HG03432 (cell line): ENCODE results near the gene TP53.
A peak's percentile ranks its signal among the peaks of the same experiment; 100 is the strongest.

ENCODE experiments used
- ATAC-seq: cut with Tn5 transposase; IDR thresholded peaks from one replicate; pipeline ENCODE4 v1.9.1; 2021; ENCODE audit warnings: mild to moderate bottlenecking, moderate library complexity; ENCODE audit not compliant: unreplicated experiment

Gene TP53

GRCh38 chr17:7707446-7707845, 20.2 kb upstream of the TP53 start:
- no peak for ATAC-seq

DNA sequence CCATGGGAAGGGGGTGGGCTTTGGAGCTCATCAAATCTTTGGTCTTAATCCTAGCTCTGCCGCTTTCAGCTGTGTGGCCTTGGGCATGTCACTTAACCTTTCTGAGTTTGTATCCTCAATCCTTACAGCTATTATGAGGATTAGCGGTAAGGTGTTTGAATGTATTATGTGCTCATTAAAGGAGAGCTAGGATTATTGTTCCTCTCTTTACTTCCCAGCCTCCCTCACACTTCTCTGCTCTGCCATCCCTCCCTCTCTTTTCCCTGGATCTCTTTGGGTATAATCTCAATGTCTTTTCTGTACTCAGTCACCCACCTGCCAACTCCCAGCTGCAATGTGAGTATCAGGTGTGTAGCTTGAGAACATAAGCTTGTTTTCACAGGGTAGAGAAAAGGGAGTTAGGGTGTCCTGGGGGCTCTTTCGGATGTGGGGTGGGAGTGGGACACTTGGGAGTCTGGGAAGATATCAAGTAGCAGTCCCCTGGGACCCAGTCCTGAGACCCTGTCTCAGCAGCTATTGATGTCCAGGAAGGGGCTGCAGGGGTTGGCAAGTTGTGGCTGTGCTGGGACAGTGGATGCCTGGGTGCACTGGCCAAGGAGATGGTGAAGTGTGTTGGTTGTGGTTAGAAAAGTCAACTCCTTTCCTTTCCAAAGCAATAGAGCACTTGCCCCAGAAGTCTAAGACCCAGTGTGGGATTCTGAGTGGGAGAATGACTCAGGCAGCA, 19.5 kb upstream of the TP53 start:
- ATAC-seq, result no peak

DNA sequence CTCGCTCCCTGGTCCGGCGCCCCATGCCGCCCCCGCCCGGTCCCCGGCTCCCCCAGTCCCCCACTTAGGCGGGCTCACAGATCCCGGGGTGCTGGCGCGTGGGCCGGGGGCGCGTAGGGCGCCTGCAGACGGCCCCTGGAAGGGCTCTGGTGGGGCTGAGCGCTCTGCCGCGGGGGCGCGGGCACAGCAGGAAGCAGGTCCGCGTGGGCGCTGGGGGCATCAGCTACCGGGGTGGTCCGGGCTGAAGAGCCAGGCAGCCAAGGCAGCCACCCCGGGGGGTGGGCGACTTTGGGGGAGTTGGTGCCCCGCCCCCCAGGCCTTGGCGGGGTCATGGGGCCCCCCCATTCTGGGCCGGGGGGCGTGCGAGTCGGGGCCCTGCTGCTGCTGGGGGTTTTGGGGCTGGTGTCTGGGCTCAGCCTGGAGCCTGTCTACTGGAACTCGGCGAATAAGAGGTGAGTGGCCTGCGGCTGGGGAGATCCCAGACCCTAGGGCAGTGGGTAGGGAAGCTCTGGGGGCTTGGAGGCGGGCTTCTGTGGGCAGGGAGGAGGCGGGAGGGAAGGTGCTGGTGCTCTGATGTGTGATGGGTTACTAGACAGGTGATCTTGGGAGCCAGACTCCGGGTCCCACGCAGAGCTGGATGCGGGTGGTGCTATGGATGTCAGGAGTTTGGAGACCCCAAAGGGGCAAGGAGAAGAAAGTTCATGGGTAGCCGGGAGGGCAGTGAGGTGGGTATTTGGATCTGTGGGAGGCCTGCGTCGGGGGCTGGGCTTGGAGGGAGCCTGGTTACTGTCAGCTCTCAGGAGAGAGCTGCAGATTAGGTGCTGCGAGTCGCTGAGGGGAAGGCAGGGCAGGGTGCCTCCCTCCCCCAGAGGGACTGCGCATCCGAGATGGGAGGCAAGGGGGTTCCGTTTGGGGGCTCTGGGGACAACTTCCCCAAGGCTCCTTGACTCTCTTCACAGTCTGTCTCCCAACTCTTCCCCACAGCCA, 18.3 kb upstream of the TP53 start:
- ATAC-seq, result no peak

DNA sequence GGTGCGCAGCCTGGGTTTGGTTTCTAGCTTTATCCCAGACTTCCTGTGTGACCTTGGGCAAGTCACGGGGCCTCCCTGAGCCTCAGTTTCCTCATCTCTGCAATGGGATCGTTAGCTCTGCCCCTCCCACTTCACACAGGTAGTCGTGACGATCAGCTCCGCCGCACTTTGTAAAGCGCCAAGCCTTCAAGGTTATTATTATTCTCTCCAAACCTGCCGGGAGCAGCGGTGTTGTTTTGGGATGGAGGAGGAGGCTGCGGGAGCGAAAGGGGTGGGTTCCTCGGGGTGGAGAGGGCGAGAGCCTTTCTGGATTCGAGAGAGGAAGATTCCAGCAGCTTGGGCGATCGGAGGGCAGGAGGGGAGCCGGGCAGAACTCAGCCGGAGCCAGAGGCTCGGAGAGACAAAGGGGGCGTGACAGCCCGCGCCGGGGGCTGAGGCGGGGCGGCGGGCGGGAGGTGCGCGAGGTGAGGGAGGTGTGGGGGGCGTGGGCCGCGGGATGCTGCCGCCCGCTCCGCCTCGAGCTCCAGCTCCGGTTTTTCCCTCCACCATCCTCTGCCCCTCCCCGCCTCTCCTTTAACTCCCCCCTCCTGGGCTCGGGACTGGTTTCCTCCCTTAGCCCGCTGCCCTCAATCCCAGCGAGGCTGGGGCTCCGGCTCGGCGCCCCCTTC, 17.4 kb upstream of the TP53 start, which contains the start of gene EFNB3:
Gene EFNB3, plus strand, starts transcription at position 602 of the 668 bp plus-strand sequence. CDS start 397 bp downstream, outside the sequence.
- no peak for ATAC-seq

DNA sequence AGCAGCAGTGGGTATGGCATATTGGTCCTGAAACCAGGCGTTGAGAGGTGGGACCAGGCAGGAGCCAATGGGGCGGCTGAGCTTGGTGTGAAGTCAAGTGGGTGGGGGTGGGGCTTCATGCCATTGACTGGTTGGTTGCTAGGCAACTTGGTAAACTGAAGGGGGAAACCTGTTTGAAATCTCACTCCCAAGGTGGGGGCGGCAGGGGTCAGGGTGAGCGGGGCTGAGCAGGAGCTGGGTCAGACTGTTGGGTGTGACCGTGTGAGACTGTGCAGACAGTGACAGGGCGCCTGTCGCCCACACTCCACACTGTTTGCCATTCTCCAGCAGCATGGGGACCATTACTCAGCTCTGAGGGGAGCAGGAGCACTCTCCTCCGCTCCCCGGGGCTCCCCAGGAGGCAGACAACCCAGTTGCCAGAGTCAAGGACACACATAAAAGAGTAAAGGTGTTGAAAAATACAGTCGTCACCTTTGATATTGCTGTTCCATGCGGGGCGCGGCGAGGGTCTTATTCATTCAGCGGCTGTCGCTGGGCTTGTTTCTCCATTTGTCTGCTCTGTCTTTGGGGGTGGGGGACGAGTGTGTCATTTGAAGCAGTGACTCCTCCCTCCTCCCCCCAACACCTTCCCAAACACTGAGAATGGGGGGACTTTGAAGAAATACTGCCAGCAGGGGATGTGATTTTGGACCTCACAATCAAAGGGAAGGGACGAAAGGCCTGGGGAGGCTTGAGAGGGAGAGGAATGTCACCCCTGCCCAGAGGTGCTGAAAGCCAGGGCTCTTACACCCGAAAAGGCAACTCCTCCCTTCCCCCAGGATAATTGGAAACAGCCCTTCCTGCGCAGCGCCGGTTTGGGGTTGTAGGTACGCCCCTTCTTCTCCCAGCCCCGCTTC, 16.5 kb upstream of the TP53 start:
- no peak for ATAC-seq

GRCh38 chr17:7702776-7703175, 15.5 kb upstream of the TP53 start:
- no peak for ATAC-seq

DNA sequence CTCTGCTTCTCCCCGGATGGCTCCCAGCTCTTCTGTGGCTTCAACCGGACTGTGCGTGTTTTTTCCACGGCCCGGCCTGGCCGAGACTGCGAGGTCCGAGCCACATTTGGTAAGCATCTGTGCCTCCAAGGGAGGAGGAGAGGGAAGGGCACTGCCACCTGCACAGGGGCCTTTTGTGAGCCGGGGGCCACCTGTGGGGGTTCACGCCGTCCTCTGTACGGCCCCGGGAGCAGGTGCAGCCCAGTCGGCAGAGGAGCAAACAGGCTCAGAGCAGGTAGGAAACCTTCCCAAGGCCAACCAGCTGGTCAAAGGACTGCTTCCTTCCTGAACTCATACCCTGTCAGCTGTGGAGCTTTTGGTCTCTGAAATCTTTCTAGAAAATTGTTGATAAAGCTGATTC, 14.4 kb upstream of the TP53 start:
- ATAC-seq, result no peak

DNA sequence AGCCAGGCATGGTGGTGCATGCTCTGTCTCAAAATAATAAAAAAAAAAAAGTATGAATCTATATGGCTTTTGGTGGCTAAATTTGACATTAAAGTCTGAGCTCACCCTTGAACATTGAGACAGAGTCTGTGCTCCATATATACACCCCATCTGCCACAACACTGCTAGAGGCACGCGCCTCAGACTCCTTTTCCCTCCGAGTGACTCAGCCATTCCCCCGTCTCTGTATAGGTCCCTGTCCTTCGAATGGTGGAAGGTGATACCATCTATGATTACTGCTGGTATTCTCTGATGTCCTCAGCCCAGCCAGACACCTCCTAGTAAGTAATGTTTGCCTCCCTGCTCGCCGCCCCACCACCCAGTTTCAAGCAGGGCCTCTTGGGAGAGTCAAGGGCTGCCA, 13.2 kb upstream of the TP53 start:
- no peak for ATAC-seq

GRCh38 chr17:7697828-7698588, 10.7 kb upstream of the TP53 start:
- no peak for ATAC-seq

GRCh38 chr17:7695586-7695985, 8.3 kb upstream of the TP53 start:
- no peak for ATAC-seq

DNA sequence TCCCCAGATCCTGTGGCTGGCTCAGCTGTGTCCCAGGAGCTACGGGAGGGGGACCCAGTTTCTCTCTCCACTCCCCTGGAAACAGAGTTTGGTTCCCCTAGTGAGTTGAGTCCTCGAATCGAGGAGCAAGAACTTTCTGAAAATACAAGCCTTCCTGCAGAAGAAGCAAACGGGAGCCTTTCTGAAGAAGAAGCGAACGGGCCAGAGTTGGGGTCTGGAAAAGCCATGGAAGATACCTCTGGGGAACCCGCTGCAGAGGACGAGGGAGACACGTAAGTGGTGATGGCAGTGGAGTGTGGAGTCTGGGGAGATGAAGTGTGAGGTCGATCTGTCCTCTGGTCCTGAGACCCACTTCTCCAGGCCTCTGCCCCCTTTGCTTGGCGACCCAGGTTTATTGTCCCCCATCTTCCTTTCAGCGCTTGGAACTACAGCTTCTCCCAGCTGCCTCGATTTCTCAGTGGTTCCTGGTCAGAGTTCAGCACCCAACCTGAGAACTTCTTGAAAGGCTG, 1.6 kb upstream of the TP53 start:
- ATAC-seq, result no peak

- peak; percentile 62 for ATAC-seq
Measured at GRCh38 chr17:7687908-7688807, 868 bp upstream of the TP53 start, which contains the start of gene WRAP53. Gene WRAP53, plus strand, starts transcription at chr17:7688477. Its CDS starts 172 bp downstream, at chr17:7688649.

DNA sequence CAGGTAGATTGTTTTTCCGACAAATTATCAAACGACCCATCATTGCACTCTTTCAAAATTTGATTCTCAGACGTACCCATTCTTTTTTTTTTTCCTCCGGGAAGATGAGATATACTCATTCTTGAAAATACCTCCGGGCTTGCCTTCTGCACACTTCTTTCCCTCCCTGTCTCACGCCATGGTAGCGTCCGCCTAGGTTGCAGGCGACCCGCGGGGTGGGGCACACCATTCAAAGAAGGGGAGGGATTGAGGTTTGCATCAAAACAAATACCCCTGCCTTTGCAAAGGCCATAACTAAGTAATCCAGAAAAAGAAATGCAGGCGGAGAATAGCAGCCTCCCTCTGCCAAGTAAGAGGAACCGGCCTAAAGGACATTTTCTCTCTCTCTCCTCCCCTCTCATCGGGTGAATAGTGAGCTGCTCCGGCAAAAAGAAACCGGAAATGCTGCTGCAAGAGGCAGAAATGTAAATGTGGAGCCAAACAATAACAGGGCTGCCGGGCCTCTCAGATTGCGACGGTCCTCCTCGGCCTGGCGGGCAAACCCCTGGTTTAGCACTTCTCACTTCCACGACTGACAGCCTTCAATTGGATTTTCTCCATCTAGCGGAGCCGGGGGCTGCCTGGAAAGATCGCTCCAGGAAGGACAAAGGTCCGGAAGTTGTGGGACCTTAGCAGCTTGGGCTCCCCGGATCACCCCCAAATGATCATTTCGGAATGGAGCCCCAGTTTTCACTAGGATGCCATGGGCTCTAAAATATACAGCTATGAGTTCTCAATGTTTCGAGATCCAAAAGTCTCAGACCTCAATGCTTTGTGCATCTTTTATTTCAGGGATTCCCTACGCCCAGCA, 843 bp downstream of the TP53 start:
- peak; percentile 51 for ATAC-seq

- peak; percentile 65 for ATAC-seq
Measured at GRCh38 chr17:7685533-7686221, 1.6 kb downstream of the TP53 start.

- no peak for ATAC-seq
Measured at GRCh38 chr17:7684851-7685532, 2.3 kb downstream of the TP53 start.

GRCh38 chr17:7677388-7678067, 9.8 kb downstream of the TP53 start:
- ATAC-seq, result no peak
